Measurements from ENCODE around the gene RGSL1. TPM values are rescaled to one million over a fixed set of nuclear protein-coding genes. Genes with fewer than 3 reads are reported as not detected.

Gene RGSL1
- total RNA-seq, 2 donors from 2014 or later, result not detected

- Histone ChIP-seq H3K27me3 (ENCODE audit: control insufficient read depth, insufficient read depth, low read length, poor library complexity, severe bottlenecking) (peaks cover 14% of the 10 kb centered on the region), H3K9me3 (ENCODE audit: control insufficient read depth, low read length) (peaks cover 5% of the 10 kb centered on the region), H3K36me3 (ENCODE audit: control insufficient read depth, insufficient read depth, low read length) (no peaks in the 10 kb centered on the region), H3K4me1 (ENCODE audit: control insufficient read depth, insufficient read depth, low read length) (no peaks in the 10 kb centered on the region), H3K9ac (ENCODE audit: extremely low read depth, low read length, poor library complexity, severe bottlenecking) (no peak overlapping the region), H3K4me3 (ENCODE audit: low read length) (no peak overlapping the region), H3K27ac (ENCODE audit: low read depth, low read length) (no peak overlapping the region)
- Mint-ChIP-seq H3K4me1 (no peaks in the 10 kb centered on the region), H3K27me3 (ENCODE audit: insufficient read depth) (peaks cover 11% of the 10 kb centered on the region), H3K4me3 (no peak overlapping the region), H3K27ac (no peak overlapping the region), H3K36me3 (ENCODE audit: low read depth) (no peaks in the 10 kb centered on the region), H3K9me3 (peaks cover 18% of the 10 kb centered on the region)
- no peak for DNase-seq
- TF ChIP-seq, protein P1, sequence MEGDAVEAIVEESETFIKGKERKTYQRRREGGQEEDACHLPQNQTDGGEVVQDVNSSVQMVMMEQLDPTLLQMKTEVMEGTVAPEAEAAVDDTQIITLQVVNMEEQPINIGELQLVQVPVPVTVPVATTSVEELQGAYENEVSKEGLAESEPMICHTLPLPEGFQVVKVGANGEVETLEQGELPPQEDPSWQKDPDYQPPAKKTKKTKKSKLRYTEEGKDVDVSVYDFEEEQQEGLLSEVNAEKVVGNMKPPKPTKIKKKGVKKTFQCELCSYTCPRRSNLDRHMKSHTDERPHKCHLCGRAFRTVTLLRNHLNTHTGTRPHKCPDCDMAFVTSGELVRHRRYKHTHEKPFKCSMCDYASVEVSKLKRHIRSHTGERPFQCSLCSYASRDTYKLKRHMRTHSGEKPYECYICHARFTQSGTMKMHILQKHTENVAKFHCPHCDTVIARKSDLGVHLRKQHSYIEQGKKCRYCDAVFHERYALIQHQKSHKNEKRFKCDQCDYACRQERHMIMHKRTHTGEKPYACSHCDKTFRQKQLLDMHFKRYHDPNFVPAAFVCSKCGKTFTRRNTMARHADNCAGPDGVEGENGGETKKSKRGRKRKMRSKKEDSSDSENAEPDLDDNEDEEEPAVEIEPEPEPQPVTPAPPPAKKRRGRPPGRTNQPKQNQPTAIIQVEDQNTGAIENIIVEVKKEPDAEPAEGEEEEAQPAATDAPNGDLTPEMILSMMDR (conservative IDR thresholded peaks at IDR 0.05), result no peak
- 90 to 93% methylated on average over 2 to 3 of the region's 3 CpGs for WGBS, 2 experiments (ENCODE audit: insufficient coverage in 1 of 2, insufficient read length in 1 of 2)
Measured at GRCh38 chr1:182457844-182458243, 7.9 kb downstream of the RGSL1 start.

GRCh38 chr1:182459949-182460348 is 10.0 kb downstream of the RGSL1 start:
- TF ChIP-seq, protein P1 (conservative IDR thresholded peaks at IDR 0.05), result no peak
- H3K27ac ChIP-seq (ENCODE audit: low read depth, low read length), result no peak overlapping the region
- WGBS, 2 experiments (ENCODE audit: insufficient coverage in 1 of 2, insufficient read length in 1 of 2), result 94 to 100% methylated on average over 1 to 3 of the region's 3 CpGs
- H3K27me3 Mint-ChIP-seq (ENCODE audit: insufficient read depth), result no peaks in the 10 kb centered on the region
- H3K4me1 ChIP-seq (ENCODE audit: control insufficient read depth, insufficient read depth, low read length), result no peaks in the 10 kb centered on the region
- H3K36me3 Mint-ChIP-seq (ENCODE audit: low read depth), result no peaks in the 10 kb centered on the region
- H3K4me3 ChIP-seq (ENCODE audit: low read length), result no peak overlapping the region
- H3K27me3 ChIP-seq (ENCODE audit: control insufficient read depth, insufficient read depth, low read length, poor library complexity, severe bottlenecking), result no peaks in the 10 kb centered on the region
- peaks cover 5% of the 10 kb centered on the region for H3K9me3 ChIP-seq (ENCODE audit: control insufficient read depth, low read length)
- no peaks in the 10 kb centered on the region for H3K36me3 ChIP-seq (ENCODE audit: control insufficient read depth, insufficient read depth, low read length)
- no peak for DNase-seq
- H3K4me1 Mint-ChIP-seq, result no peaks in the 10 kb centered on the region
- H3K9me3 Mint-ChIP-seq, result peaks cover 25% of the 10 kb centered on the region
- H3K4me3 Mint-ChIP-seq, result no peak overlapping the region
- H3K27ac Mint-ChIP-seq, result no peak overlapping the region
- no peak overlapping the region for H3K9ac ChIP-seq (ENCODE audit: extremely low read depth, low read length, poor library complexity, severe bottlenecking)

- Histone ChIP-seq H3K9me3 (ENCODE audit: control insufficient read depth, low read length) (peaks cover 5% of the 10 kb centered on the region), H3K27ac (ENCODE audit: low read depth, low read length) (no peak overlapping the region), H3K36me3 (ENCODE audit: control insufficient read depth, insufficient read depth, low read length) (no peaks in the 10 kb centered on the region), H3K4me1 (ENCODE audit: control insufficient read depth, insufficient read depth, low read length) (no peaks in the 10 kb centered on the region), H3K27me3 (ENCODE audit: control insufficient read depth, insufficient read depth, low read length, poor library complexity, severe bottlenecking) (no peaks in the 10 kb centered on the region), H3K4me3 (ENCODE audit: low read length) (no peak overlapping the region), H3K9ac (ENCODE audit: extremely low read depth, low read length, poor library complexity, severe bottlenecking) (no peak overlapping the region)
- H3K4me1 Mint-ChIP-seq, result no peaks in the 10 kb centered on the region
- peaks cover 24% of the 10 kb centered on the region for H3K9me3 Mint-ChIP-seq
- no peak overlapping the region for H3K27ac Mint-ChIP-seq
- no peak overlapping the region for H3K4me3 Mint-ChIP-seq
- no peak for DNase-seq
- no peaks in the 10 kb centered on the region for H3K36me3 Mint-ChIP-seq (ENCODE audit: low read depth)
- H3K27me3 Mint-ChIP-seq (ENCODE audit: insufficient read depth), result no peaks in the 10 kb centered on the region
- TF ChIP-seq, protein P1 (conservative IDR thresholded peaks at IDR 0.05), result no peak
Measured at GRCh38 chr1:182460550-182460951, 10.6 kb downstream of the RGSL1 start.
